ENCODE data around the gene TOMM20.
"Not testable (repeated sequence)": the region's sequence is repeated elsewhere in the genome, so short reads cannot be mapped to it uniquely, and the experiment has no call there.

The TOMM20 gene

GRCh38 chr1:235077571-235078479 is 50.8 kb downstream of the TOMM20 start:
- no peak for DNase-seq

DNA sequence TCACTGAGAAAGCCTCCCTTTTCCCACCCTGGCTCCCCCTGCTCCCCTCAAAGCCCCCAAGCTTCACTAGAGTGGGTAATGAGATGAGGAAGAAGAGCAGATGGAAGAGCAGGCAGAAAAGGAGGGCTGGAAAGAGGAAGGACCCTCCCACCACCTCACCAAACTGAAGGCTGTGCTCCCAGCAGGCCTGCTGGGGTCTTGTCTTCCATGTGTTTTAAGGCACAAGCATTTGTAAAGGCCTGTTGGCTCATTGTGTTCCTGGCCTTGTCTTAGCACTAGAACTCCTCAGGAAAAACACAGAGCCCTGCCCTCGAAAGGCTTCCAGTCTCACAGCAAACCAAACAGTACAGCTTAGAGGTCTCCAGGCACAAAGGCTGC is 51.5 kb downstream of the TOMM20 start:
- no peak for DNase-seq

DNA sequence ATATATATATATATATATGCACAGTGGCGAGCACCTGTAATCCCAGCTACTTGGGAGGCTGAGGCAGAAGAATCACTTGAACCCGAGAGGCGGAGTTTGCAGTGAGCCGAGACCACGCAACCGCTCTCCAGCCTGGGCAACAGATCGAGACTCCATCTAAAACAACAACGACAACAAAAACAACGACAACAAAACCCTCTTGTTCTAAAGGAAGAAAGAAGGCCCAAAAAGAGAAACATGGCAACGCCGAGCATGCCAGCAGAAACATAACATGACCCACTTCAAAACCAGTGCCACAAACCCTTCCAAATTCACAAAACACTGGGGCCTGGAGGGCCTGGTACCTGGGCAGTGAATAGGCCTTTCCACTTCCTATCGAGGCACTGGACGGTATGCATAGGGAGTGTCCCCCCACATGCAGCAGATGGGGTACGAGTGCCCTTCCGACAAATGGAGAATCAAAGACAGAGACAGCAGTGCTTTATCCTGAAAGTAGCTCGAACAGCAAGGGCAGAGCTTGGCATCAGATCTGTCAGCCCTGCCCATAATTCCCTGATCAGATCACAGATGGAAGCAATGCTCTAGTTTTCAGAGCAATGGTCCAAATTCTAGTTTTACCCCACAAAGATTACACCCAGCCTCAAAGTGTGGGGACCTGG is 52.0 kb downstream of the TOMM20 start:
- DNase-seq: no peak

GRCh38 chr1:235075777-235076308 is 52.8 kb downstream of the TOMM20 start:
- DNase-seq: no peak

DNA sequence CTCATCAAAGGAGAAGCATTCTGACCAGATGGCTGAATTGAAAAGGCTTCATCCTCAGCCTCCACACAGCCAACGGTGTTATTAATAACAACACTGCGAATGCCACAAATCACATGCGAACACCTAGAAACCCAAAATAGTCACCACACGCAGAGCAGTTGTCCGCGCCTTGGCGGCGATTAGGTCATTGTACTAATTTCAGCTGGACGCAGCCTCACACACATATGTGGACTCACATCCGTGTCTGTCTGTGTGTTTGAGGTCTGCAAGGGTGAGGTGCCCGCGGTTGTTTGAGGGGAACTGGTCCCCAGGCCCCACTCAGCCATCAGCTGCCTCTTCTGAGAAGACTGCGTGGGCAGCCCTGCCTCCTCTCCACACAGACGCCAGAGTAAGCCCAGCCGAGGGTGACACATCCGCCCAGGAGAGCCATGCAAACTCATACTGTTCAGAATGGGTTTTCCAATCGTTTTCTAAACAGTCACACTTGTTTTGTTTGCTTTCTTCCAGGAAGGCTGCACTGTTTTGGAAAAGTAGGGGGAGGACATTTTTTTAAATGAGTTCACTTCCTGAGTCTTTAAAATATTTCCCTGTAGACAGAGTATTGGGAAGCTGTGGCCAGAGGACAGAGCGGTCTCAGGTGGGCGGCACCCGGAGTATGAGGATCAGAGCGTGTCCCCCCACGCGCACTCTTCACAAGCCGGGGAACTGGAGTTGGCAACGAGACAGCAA is 53.4 kb downstream of the TOMM20 start:
- DNase-seq: peak; percentile 49

DNA sequence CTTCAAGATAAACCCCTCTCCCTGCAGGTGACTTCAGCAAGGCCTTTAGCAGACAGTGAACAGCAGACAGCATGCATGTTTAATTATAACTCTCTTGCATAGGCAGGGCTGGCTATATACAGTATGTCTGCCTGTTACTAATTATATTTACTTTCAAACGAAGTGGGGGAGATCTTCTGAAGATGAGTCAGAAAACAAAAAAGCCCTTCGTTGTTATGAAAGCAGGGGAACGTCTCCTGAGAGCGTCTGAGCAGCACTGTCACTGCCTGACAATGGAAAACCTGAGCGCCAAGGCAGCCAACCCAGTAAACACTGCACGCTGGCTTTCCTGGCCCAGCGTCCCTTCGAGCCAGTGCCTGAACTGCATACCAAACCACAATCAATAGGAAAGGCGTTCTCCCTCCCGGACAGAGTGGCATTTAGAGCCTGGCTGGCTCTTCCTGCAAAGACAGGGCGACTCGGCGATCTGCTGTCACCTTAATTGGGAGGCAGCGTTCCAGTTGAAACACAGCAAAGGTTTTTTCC is 54.1 kb downstream of the TOMM20 start:
- peak; percentile 48 for DNase-seq

DNA sequence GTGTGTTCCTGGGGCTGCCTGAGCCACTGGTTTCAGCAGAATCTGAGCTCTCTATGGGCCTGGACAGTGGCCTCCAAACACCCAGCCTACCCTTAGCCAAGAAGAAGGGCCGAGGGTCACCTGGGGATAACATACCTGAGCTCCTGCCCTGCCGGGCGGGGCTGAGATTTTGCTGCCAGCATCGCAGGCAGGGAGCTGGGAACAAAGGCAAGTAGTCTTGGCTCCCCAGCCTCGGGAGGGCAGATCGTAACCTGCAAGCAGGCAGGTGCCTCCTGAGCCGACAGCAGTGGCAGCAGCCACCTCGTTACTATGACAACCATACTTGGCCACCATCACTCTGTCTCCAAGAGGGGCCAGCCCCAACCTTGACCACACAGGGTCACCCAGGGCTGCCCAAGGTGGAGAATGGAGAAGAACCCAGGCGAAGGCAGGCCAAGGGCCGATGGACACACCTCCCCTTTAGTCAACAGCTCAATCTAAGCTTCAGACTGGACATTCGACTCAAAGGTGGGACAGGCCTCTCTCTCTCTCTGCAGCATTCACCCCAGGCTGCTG is 54.6 kb downstream of the TOMM20 start:
- no peak for DNase-seq

DNA sequence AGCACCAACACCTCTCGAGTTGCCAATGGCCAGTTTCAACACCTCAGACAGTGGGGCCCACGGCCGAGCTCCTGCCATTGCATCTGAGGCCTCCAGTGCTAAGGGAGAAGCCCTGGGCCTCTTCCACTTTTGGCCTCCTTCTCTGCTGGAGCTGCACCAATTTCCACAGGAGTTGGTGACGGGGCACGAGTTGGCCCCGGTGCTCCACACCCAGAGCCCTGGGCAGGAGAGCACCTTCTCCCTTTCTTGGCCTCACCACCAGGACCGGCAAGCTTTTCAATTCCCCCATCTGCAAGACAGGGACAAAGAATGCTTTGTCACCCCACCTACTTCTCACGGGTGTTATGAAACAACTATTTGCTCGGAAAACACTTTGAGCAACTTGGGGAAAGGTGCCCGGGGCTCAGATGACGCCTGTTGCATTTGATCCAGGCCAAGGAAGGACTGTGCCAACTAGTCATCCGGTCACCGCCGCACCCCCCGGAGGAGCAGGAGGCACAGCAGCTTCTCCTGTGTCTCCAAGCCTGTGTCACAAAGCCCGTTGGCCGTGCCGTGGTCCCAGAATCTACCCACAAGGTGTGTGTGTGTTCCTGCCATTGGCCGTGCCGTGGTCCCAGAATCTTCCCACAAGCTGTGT is 55.2 kb downstream of the TOMM20 start:
- no peak for DNase-seq

- DNase-seq: not testable (repeated sequence)
Measured at GRCh38 chr1:235072577-235072976, 56.1 kb downstream of the TOMM20 start.

GRCh38 chr1:235072096-235072495 is 56.5 kb downstream of the TOMM20 start:
- DNase-seq: no peak

GRCh38 chr1:235070819-235071218 is 57.8 kb downstream of the TOMM20 start:
- no peak for DNase-seq

DNA sequence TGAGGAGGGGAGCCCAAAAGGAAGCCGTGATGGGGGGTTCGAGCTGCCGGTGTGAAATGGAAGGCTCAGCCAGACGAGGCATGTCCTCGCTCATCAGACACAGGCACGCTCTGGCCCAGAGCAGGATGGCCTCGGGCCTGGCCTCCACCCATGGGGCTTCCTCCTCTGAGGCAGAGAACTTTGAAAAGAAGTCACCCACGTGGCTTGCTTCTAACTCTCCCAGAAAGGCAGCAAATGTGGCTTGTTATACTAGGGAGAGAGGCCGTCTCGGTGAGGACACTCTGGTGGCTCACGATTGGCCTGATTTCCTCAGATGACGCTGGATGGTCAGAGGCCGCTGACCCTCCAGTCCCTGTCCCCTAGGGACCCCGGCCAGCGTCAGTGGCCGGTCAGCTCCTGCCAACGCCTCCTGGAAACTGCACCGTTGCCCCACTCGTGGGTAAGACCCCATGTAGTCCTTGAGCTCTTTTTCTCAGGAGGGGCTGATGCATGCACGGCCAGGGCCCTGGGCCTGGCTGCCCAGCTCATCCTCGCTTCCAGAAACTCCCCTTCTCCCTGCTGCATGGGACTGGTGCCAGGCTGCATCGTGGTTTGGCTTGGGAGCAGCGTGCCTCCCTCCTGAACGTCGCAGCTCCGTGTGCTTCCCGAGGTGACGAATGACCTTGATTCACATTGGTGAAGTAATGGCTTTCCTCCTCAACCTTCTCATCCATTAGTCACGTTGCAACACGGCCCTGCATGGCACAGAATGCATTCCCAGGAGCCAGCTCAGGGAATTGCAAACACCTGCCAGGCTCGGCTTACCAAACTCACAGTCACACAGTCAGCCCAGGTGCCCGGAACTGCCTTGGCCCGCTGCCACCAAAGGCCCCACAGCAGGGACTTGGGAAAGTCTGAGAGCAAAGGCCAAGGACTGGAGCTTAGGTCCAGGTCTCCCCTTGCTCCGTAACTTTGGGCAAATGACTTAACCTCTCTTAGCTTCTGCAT is 58.8 kb downstream of the TOMM20 start:
- DNase-seq: no peak

GRCh38 chr1:235069176-235069575 is 59.5 kb downstream of the TOMM20 start:
- DNase-seq: no peak

DNA sequence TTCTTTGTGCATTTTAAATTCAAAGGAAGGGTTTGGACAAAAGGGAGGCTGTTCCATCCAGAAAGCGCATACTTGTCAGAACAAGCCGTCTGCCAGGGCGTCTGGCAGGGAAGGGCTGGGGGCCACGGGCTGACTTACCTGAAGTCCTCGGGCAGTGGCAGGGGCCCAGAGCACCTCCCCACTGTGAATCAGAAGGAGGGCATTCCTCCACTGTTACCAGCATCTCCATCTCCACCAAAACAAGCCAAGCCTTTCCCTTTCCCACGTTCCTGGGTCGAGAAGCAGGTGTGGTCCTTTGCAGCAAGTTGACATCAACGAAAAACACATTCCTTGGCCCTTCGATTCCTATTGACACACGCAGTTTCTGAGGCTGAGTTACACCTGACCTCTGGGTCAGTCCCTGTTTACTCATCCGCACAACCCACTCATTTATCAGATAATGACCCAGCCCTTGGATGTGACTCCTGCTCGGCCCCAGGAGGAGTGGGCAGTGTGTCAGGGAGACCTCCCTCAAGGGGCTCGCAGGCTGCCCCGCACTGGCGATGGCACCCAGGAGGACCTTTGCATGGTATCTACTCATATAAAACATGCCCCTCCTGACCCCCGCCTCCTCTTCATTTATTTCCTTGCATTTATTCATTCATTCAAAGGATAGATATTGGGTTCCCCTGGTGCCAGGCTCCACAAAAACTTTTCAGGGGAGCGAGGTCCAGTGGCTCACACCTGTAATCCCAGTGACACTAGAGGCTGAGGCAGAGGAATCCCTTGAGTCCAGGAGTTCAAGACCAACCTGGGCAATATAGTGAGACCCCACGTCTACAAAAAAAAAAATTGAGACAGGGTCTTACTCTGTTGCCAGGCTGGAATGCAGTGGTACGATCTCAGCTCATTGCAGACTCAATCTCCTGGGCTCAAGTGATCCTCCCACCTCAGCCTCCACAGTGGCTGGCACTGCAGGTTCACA is 60.2 kb downstream of the TOMM20 start:
- DNase-seq: no peak

- no peak for DNase-seq
Measured at GRCh38 chr1:235067396-235068157, 61.1 kb downstream of the TOMM20 start.

- no peak for DNase-seq
Measured at GRCh38 chr1:235063068-235063765, 65.4 kb downstream of the TOMM20 start.

- DNase-seq: no peak
Measured at GRCh38 chr1:235060607-235061470, 67.8 kb downstream of the TOMM20 start.

Data from activated CD4-positive, alpha-beta T cell treated with anti-CD3 and anti-CD28 coated beads, Interleukin-2, amount 50 U/mL, for 1 hour (primary cell).